IMR-90 (cell line): ENCODE measurements around the gene PPP1R9A.

Source experiments
- CHD1 ChIP-seq: IDR thresholded peaks from 2 replicates; pipeline ENCODE4 v1.6.1; 2012; ENCODE audit warnings: low read depth, low read length, improper control_type of control experiment
- CTCF ChIP-seq: conservative IDR thresholded peaks from 2 replicates; pipeline ENCODE4 v1.5.1; 2012; ENCODE audit warnings: mild to moderate bottlenecking, low read depth, low read length, improper control_type of control experiment
- MAZ ChIP-seq: IDR thresholded peaks from 2 replicates; pipeline ENCODE4 v1.6.1; 2012; ENCODE audit warnings: low read depth, mild to moderate bottlenecking, low read length, improper control_type of control experiment, moderate library complexity, borderline replicate concordance
- MXI1 ChIP-seq: IDR thresholded peaks from 2 replicates; pipeline ENCODE4 v1.6.1; 2012; ENCODE audit warnings: low read depth, mild to moderate bottlenecking, low read length, moderate library complexity, borderline replicate concordance
- NFE2L2 ChIP-seq: fragments of 150-350 bp; IDR thresholded peaks from 2 replicates; pipeline ENCODE4 v1.6.1; 2016; ENCODE audit warnings: low read depth, mild to moderate bottlenecking, low read length

- TF ChIP-seq CTCF = no peak
- no peak for TF ChIP-seq NFE2L2
- TF ChIP-seq CHD1 = no peak
- TF ChIP-seq MAZ = no peak
- TF ChIP-seq MXI1 = no peak
Measured at GRCh38 chr7:94923412-94923811, 16.0 kb downstream of the PPP1R9A start.
